Upper lobe of right lung (tissue), 1 donor: ENCODE data around the gene SPSB3. TPM values are rescaled to one million over a fixed set of nuclear protein-coding genes. Genes with fewer than 3 reads are reported as not detected.

Experiments used
- ATAC-seq: fragments of 200-7000 bp; cut with Tn5 transposase; one replicate; pipeline ENCODE4 v1.9.1; 2020; ENCODE audit warnings: mild to moderate bottlenecking, moderate library complexity
- DNase-seq: peaks from one replicate; pipeline ENCODE4 v3.0.0-alpha.2; 2020
- H3K27ac ChIP-seq: fragments of 200-600 bp; one replicate; pipeline ENCODE4 v1.8.0; 2022
- H3K27me3 ChIP-seq: fragments of 200-600 bp; one replicate; pipeline ENCODE4 v1.8.0; 2022; ENCODE audit warnings: mild to moderate bottlenecking
- H3K36me3 ChIP-seq: fragments of 200-600 bp; one replicate; pipeline ENCODE4 v1.8.0; 2022
- H3K4me1 ChIP-seq: fragments of 200-600 bp; one replicate; pipeline ENCODE4 v1.8.0; 2022
- H3K4me3 ChIP-seq: fragments of 200-600 bp; one replicate; pipeline ENCODE4 v1.8.0; 2022; ENCODE audit warnings: mild to moderate bottlenecking
- H3K9me3 ChIP-seq: fragments of 200-600 bp; one replicate; pipeline ENCODE4 v1.8.0; 2022
- intact Hi-C: fragments of 100-400 bp; cut with DNase I; formaldehyde crosslinking; loops from one replicate; pipeline ENCODE4 v1.11.0; 2022
- total RNA-seq: library from RNA; stranded (reverse); fragmentation: NEBNext Ultra II Directional; extraction: Animal tissue kit (Norgen Biotek cat#: 25700); gene quantifications from one replicate; pipeline ENCODE4 v1.2.1, GENCODE V29; 2021
- TF ChIP-seq, protein P1 (sequence below): fragments of 200-600 bp; IDR thresholded peaks from one replicate; pipeline ENCODE4 v1.8.0; 2022; ENCODE audit warnings: antibody characterized with exemption
- donor health status: DM: no; HTN: yes; CAD: no; lungs with severe emphysema.

The SPSB3 gene
- total RNA-seq, 1 donor from 2014 or later = 43.0 TPM

DNA sequence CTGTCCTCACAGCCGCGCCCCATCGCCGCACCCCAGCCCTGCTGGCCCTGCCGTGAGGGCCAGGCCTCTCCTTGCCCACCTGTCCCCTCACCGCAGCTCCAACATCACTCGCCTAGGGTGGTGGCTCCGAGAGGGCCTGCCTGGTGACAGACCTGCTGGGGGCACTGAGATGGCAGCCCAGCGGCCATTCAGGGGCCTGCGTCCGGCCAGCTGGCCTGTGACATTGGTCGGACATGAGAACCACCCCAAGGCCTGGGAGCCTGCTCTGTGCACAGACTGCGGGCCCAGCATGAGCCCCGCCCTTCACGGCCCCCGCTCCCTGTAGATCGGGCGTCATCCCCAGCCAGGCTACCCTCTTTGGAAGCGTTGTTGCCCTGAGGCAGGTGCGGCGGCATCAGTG is 22.9 kb downstream of the SPSB3 start:
- no peaks in the 10 kb centered on the region for H3K9me3 ChIP-seq
- H3K27ac ChIP-seq = no peak overlapping the region
- no peaks in the 10 kb centered on the region for H3K4me1 ChIP-seq
- TF ChIP-seq, protein P1, sequence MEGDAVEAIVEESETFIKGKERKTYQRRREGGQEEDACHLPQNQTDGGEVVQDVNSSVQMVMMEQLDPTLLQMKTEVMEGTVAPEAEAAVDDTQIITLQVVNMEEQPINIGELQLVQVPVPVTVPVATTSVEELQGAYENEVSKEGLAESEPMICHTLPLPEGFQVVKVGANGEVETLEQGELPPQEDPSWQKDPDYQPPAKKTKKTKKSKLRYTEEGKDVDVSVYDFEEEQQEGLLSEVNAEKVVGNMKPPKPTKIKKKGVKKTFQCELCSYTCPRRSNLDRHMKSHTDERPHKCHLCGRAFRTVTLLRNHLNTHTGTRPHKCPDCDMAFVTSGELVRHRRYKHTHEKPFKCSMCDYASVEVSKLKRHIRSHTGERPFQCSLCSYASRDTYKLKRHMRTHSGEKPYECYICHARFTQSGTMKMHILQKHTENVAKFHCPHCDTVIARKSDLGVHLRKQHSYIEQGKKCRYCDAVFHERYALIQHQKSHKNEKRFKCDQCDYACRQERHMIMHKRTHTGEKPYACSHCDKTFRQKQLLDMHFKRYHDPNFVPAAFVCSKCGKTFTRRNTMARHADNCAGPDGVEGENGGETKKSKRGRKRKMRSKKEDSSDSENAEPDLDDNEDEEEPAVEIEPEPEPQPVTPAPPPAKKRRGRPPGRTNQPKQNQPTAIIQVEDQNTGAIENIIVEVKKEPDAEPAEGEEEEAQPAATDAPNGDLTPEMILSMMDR = no peak
- no peaks in the 10 kb centered on the region for H3K27me3 ChIP-seq
- DNase-seq = no peak
- intact Hi-C loops = no loop called here
- ATAC-seq = no peak
- H3K4me3 ChIP-seq = no peak overlapping the region
- H3K36me3 ChIP-seq = peaks cover 51% of the 10 kb centered on the region

DNA sequence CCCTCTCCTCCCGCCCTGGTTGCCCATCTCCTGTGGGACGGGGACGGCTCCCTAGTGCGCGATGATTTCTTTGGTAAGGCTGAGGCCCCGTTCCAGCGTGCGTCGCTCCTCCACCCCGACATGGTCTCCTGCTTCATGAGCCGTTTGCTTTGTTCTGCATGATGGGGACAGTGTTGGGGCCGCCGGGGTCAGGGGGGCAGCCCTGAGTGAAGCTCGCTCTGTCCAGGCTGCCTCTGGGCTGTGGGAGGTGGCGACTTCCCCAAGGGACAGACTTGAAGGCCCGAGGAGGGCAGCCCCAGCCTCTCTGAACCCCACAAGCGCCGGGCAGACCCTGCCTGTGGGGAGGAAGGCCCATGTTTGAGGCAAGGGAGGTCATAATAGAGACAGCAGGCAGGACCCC is 23.4 kb downstream of the SPSB3 start:
- peaks cover 51% of the 10 kb centered on the region for H3K36me3 ChIP-seq

DNA sequence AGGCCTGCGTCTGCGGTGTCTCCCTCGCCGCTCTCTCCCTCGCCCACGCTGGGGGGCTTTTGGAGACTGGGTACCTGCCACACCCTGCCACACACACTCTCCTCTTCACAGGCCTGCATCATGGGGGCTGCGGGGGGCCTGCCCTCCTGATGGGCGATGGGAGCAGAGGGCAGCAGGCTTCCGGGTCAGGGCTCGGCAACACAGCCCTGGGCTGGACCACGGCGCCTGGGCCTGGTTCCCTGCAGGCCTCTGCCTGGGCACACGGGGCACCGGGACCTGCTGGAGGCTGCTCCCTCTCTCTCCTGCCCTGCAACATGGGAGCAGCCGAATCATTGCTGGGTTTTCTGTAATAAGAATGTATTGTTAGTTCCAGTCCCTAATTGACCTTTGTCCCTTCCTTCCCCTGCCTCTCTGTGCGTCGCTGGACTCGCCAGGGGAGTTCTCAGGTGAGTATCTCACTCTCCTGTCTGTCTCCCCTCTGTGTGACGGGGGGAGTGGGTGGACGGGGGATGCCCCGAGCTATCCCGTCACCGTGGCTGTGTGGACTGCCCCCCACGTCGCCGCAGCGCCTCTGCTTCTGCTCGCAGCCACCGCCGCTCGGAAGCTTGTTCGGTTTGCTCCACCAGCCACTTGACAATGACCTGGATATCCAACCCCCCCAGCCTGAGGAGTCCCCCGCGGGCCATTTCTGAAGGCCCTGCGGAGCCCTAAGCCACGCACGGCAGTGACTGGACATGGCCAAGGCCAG is 24.5 kb downstream of the SPSB3 start:
- intact Hi-C loops = no loop called here
- H3K36me3 ChIP-seq = peaks cover 49% of the 10 kb centered on the region
- DNase-seq (no peak), ATAC-seq (no peak)
- no peak overlapping the region for H3K27ac ChIP-seq
- H3K4me1 ChIP-seq = no peaks in the 10 kb centered on the region
- H3K9me3 ChIP-seq = no peaks in the 10 kb centered on the region
- H3K27me3 ChIP-seq = no peaks in the 10 kb centered on the region
- no peak overlapping the region for H3K4me3 ChIP-seq
- TF ChIP-seq, protein P1 = no peak

More for the DNA sequence above, 23.4 kb downstream of the SPSB3 start:
- Histone ChIP-seq H3K27me3 (no peaks in the 10 kb centered on the region), H3K27ac (no peak overlapping the region), H3K4me3 (no peak overlapping the region), H3K4me1 (no peaks in the 10 kb centered on the region), H3K9me3 (no peaks in the 10 kb centered on the region)
- DNase-seq = no peak
- TF ChIP-seq, protein P1 = no peak
- ATAC-seq = no peak
- intact Hi-C loops = no loop called here

DNA sequence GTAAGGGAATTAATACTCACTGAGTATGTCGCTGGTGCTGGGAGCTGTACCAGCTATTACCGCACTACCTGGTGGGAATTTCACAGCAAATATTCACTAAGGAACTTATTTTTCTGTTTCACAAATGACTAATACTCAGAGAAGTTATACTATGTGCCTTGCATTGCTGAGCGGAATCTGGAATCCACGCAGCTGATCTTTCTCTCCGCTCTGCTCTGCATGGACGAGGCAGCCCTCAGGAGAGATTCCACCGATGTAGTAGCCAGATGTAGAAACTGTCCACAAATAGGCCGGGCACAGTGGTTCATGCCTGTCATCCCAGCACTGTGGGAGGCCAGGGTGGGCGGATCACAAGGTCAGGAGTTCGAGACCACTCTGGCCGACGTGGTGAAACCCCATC is 28.2 kb downstream of the SPSB3 start:
- H3K4me1 ChIP-seq = no peaks in the 10 kb centered on the region
- H3K36me3 ChIP-seq = peaks cover 54% of the 10 kb centered on the region
- no peak for DNase-seq
- no peak overlapping the region for H3K27ac ChIP-seq
- H3K27me3 ChIP-seq = no peaks in the 10 kb centered on the region
- H3K9me3 ChIP-seq = no peaks in the 10 kb centered on the region
- TF ChIP-seq, protein P1 = no peak
- ATAC-seq = no peak
- H3K4me3 ChIP-seq = no peak overlapping the region
- intact Hi-C loops = no loop called here

DNA sequence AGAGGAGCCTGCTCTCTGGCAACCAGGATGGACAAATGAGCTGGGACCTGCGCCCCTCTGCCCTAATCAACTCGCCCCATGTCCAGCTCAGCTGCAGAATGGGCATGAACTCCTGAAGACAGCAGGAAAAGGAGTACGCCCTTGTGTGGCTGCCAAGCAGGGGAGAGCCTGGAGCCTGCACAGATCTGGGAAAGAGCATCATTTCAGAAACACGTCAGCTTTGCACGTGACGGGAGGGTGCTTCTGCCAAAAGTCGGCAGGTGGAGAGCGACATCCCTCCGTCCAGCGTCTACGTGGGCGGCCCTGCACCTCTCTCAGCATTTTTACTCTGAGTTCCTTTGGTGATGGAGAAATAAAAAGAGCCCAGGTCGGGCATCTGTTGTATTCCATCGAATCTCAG is 29.5 kb downstream of the SPSB3 start:
- Histone ChIP-seq H3K36me3 (peaks cover 60% of the 10 kb centered on the region), H3K9me3 (no peaks in the 10 kb centered on the region), H3K4me1 (no peaks in the 10 kb centered on the region), H3K27me3 (no peaks in the 10 kb centered on the region), H3K4me3 (no peak overlapping the region), H3K27ac (no peak overlapping the region)
- TF ChIP-seq, protein P1 = no peak
- no peak for DNase-seq
- no peak for ATAC-seq
- intact Hi-C loops = no loop called here
